Measurements from ENCODE around the gene LCN2. TPM values are rescaled to one million over a fixed set of nuclear protein-coding genes. Genes with fewer than 3 reads are reported as not detected.
"Not testable (repeated sequence)": the region's sequence is repeated elsewhere in the genome, so short reads cannot be mapped to it uniquely, and the experiment has no call there.

The LCN2 gene
- total and polyA plus RNA-seq, 9 donors, result 0.09 to 2.8 (median 1.2) TPM

DNA sequence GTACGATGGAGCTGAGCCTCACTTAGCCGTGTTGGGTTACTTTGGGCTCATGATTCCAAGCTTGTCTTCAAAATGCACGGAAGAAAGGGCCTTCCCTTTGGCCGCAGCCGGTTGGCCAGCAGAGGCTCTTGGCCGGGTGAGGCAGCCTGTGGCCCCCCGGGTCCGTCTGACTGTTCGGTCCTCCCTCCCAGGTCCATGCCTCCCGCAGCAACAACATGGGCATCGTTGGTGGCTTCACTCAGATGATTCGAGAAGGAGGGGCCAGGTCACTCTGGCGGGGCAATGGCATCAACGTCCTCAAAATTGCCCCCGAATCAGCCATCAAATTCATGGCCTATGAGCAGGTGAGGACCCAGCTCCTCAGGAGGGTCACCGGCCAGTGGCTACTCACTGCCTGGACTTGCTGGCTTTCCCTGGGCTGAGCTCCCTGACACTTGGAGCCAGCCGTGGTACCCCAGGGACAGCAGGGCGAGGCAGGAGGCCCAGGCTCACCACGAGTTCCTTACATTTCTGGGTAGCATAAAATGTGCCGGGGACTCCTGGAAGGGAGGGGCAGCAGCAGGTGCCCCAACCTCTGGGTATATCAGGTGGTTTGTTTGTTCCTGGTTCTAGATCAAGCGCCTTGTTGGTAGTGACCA, 43.6 kb upstream of the LCN2 start:
- peaks cover 73% of the 10 kb centered on the region for H3K36me3 ChIP-seq (ENCODE audit: control insufficient read depth, insufficient read depth, low read length)
- 86% methylated on average over 21 of the region's 21 CpGs for WGBS (ENCODE audit: insufficient coverage)
- peaks cover 75% of the 10 kb centered on the region for H3K4me1 ChIP-seq (ENCODE audit: control insufficient read depth, insufficient read depth, low read length)
- H3K4me3 ChIP-seq (ENCODE audit: low read length), result no peak overlapping the region
- no peak overlapping the region for H3K27ac ChIP-seq (ENCODE audit: low read length)
- no peaks in the 10 kb centered on the region for H3K9me3 ChIP-seq (replicated peaks; ENCODE audit: control insufficient read depth, low read depth, low read length)
- no peaks in the 10 kb centered on the region for H3K27me3 ChIP-seq (ENCODE audit: control insufficient read depth, insufficient read depth, low read length)
- DNase-seq, result no peak

DNA sequence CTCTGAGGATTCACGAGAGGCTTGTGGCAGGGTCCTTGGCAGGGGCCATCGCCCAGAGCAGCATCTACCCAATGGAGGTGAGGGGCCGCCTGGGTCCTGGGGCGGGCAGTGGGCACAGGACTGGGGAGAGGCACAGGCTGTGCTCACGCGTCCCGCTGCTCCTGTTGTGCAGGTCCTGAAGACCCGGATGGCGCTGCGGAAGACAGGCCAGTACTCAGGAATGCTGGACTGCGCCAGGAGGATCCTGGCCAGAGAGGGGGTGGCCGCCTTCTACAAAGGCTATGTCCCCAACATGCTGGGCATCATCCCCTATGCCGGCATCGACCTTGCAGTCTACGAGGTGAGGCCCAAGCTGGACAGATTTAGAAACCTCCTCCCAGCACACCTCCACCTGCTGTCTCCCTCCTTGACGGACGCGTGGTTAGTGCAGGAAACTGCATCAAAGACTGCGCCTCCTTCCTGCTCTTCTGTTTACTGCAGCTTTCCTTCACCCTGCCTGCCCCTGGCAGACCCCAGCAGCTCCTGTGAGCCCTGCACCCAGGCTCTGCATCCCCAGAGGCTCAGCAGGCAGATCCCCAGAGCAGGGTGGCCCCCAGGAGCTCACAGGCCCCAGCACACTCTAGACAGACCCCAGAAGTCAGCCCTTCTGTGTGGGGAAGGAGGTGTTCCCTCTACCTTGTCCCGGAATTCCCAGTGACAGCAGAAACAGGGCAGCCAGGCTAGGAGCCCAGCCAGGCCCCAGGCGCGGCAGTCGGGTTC, 42.9 kb upstream of the LCN2 start:
- WGBS (ENCODE audit: insufficient coverage), result 90% methylated on average over 20 of the region's 23 CpGs
- no peak overlapping the region for H3K4me3 ChIP-seq (ENCODE audit: low read length)
- H3K36me3 ChIP-seq (ENCODE audit: control insufficient read depth, insufficient read depth, low read length), result peaks cover 66% of the 10 kb centered on the region
- no peak overlapping the region for H3K27ac ChIP-seq (ENCODE audit: low read length)
- H3K4me1 ChIP-seq (ENCODE audit: control insufficient read depth, insufficient read depth, low read length), result peaks cover 74% of the 10 kb centered on the region
- no peaks in the 10 kb centered on the region for H3K9me3 ChIP-seq (replicated peaks; ENCODE audit: control insufficient read depth, low read depth, low read length)
- H3K27me3 ChIP-seq (ENCODE audit: control insufficient read depth, insufficient read depth, low read length), result no peaks in the 10 kb centered on the region
- no peak for DNase-seq

DNA sequence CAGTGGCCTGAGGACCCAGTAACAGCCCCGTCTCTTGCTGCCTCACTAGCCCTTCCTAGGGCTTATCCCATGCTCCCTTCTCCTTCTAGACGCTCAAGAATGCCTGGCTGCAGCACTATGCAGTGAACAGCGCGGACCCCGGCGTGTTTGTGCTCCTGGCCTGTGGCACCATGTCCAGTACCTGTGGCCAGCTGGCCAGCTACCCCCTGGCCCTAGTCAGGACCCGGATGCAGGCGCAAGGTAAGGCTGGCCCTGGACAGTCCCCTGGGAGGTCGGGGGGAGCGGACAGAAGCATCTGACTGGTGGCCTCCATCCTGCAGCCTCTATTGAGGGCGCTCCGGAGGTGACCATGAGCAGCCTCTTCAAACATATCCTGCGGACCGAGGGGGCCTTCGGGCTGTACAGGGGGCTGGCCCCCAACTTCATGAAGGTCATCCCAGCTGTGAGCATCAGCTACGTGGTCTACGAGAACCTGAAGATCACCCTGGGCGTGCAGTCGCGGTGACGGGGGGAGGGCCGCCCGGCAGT, 42.2 kb upstream of the LCN2 start:
- 90% methylated on average over 23 of the region's 23 CpGs for WGBS (ENCODE audit: insufficient coverage)
- Histone ChIP-seq H3K4me3 (ENCODE audit: low read length) (no peak overlapping the region), H3K27me3 (ENCODE audit: control insufficient read depth, insufficient read depth, low read length) (no peaks in the 10 kb centered on the region), H3K4me1 (ENCODE audit: control insufficient read depth, insufficient read depth, low read length) (peaks cover 68% of the 10 kb centered on the region), H3K36me3 (ENCODE audit: control insufficient read depth, insufficient read depth, low read length) (peaks cover 59% of the 10 kb centered on the region), H3K9me3 (replicated peaks; ENCODE audit: control insufficient read depth, low read depth, low read length) (no peaks in the 10 kb centered on the region), H3K27ac (ENCODE audit: low read length) (no peak overlapping the region)
- no peak for DNase-seq

GRCh38 chr9:128107468-128108268, 41.6 kb upstream of the LCN2 start:
- peaks cover 61% of the 10 kb centered on the region for H3K4me1 ChIP-seq (ENCODE audit: control insufficient read depth, insufficient read depth, low read length)

GRCh38 chr9:128108269-128109049, 40.8 kb upstream of the LCN2 start:
- H3K36me3 ChIP-seq (ENCODE audit: control insufficient read depth, insufficient read depth, low read length), result peaks cover 49% of the 10 kb centered on the region
- H3K4me1 ChIP-seq (ENCODE audit: control insufficient read depth, insufficient read depth, low read length), result peaks cover 53% of the 10 kb centered on the region
- 62% methylated on average over 8 of the region's 15 CpGs for WGBS (ENCODE audit: insufficient coverage)
- no peak overlapping the region for H3K4me3 ChIP-seq (ENCODE audit: low read length)
- H3K9me3 ChIP-seq (replicated peaks; ENCODE audit: control insufficient read depth, low read depth, low read length), result no peaks in the 10 kb centered on the region
- H3K27me3 ChIP-seq (ENCODE audit: control insufficient read depth, insufficient read depth, low read length), result no peaks in the 10 kb centered on the region
- H3K27ac ChIP-seq (ENCODE audit: low read length), result peak overlapping the region; percentile 17
- no peak for DNase-seq

More at GRCh38 chr9:128107468-128108268, 41.6 kb upstream of the LCN2 start:
- peak overlapping the region; percentile 17 for H3K27ac ChIP-seq (ENCODE audit: low read length)
- no peak overlapping the region for H3K4me3 ChIP-seq (ENCODE audit: low read length)
- H3K27me3 ChIP-seq (ENCODE audit: control insufficient read depth, insufficient read depth, low read length), result no peaks in the 10 kb centered on the region
- H3K9me3 ChIP-seq (replicated peaks; ENCODE audit: control insufficient read depth, low read depth, low read length), result no peaks in the 10 kb centered on the region
- WGBS (ENCODE audit: insufficient coverage), result 64% methylated on average over 13 of the region's 18 CpGs
- no peak for DNase-seq
- H3K36me3 ChIP-seq (ENCODE audit: control insufficient read depth, insufficient read depth, low read length), result peaks cover 53% of the 10 kb centered on the region

GRCh38 chr9:128109050-128109709, 40.1 kb upstream of the LCN2 start:
- WGBS (ENCODE audit: insufficient coverage), result 61% methylated on average over 8 of the region's 20 CpGs
- H3K4me3 ChIP-seq (ENCODE audit: low read length), result no peak overlapping the region
- H3K27me3 ChIP-seq (ENCODE audit: control insufficient read depth, insufficient read depth, low read length), result no peaks in the 10 kb centered on the region
- H3K9me3 ChIP-seq (replicated peaks; ENCODE audit: control insufficient read depth, low read depth, low read length), result no peaks in the 10 kb centered on the region
- no peak for DNase-seq
- peaks cover 46% of the 10 kb centered on the region for H3K4me1 ChIP-seq (ENCODE audit: control insufficient read depth, insufficient read depth, low read length)
- H3K36me3 ChIP-seq (ENCODE audit: control insufficient read depth, insufficient read depth, low read length), result peaks cover 49% of the 10 kb centered on the region
- H3K27ac ChIP-seq (ENCODE audit: low read length), result peak overlapping the region; percentile 38

GRCh38 chr9:128111726-128112125, 37.5 kb upstream of the LCN2 start:
- not testable (repeated sequence) for DNase-seq; H3K4me3 ChIP-seq (ENCODE audit: low read length); H3K27me3 ChIP-seq (ENCODE audit: control insufficient read depth, insufficient read depth, low read length); H3K27ac ChIP-seq (ENCODE audit: low read length); H3K9me3 ChIP-seq (replicated peaks; ENCODE audit: control insufficient read depth, low read depth, low read length)
- 88% methylated on average over 5 of the region's 12 CpGs for WGBS (ENCODE audit: insufficient coverage)
- Histone ChIP-seq H3K4me1 (ENCODE audit: control insufficient read depth, insufficient read depth, low read length) (peaks cover 36% of the 10 kb centered on the region), H3K36me3 (ENCODE audit: control insufficient read depth, insufficient read depth, low read length) (peaks cover 37% of the 10 kb centered on the region)

GRCh38 chr9:128113526-128114325, 35.5 kb upstream of the LCN2 start:
- Histone ChIP-seq H3K4me1 (ENCODE audit: control insufficient read depth, insufficient read depth, low read length) (peaks cover 28% of the 10 kb centered on the region), H3K27me3 (ENCODE audit: control insufficient read depth, insufficient read depth, low read length) (no peaks in the 10 kb centered on the region), H3K9me3 (replicated peaks; ENCODE audit: control insufficient read depth, low read depth, low read length) (no peaks in the 10 kb centered on the region), H3K4me3 (ENCODE audit: low read length) (no peak overlapping the region), H3K27ac (ENCODE audit: low read length) (no peak overlapping the region), H3K36me3 (ENCODE audit: control insufficient read depth, insufficient read depth, low read length) (peaks cover 19% of the 10 kb centered on the region)
- 80% methylated on average over 5 of the region's 12 CpGs for WGBS (ENCODE audit: insufficient coverage)
- DNase-seq, result no peak

Data from muscle of leg (tissue), 11 donors.